GM12892 (cell line): ENCODE data around the gene SPRY2.

Experiments
- POLR2A ChIP-seq: IDR thresholded peaks from 2 replicates; pipeline ENCODE4 v1.6.1; 2011; ENCODE audit warnings: low read depth, low read length, control low read depth
- POLR2AphosphoS5 ChIP-seq: IDR thresholded peaks from 2 replicates; pipeline ENCODE4 v1.6.1; 2011; ENCODE audit warnings: low read depth, low read length, control low read depth

DNA sequence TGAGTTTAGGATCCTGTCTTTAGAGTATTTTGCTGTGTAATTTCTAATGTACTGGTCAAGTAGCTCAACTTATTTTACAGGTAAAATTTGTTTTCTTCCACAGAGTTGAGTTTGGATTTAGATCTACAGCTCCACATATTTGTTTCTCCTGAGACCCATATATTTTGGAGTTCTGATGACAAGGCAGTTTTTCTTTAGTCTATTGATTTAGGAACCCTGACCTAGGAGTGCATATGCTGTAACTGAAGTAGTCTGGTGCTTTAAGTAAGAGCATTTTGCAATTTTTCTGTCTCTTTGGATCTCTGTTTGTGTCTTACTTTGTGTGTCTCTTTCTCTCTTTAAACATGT lies 19.5 kb upstream of the SPRY2 start:
- TF ChIP-seq POLR2AphosphoS5: no peak
- TF ChIP-seq POLR2A: no peak
